Epithelial cell of esophagus (primary cell): Measurements from ENCODE around the gene GNAT1.

Experiments used
- DNase-seq: peaks from one replicate; pipeline ENCODE4 v3.0.0; 2010; ENCODE audit warnings: low read depth
- H3K4me3 ChIP-seq: 2 replicates; pipeline ENCODE4 v1.5.1; 2011; ENCODE audit warnings: mild to moderate bottlenecking, low read length, control low read depth
- CTCF ChIP-seq: IDR thresholded peaks from 2 replicates; pipeline ENCODE4 v1.5.1; 2011; ENCODE audit warnings: low read depth, mild to moderate bottlenecking, low read length, control low read depth, inconsistent platforms; ENCODE audit not compliant: insufficient read depth; ENCODE audit errors: missing control alignments

GNAT1 gene

GRCh38 chr3:50179710-50180109 lies 11.7 kb upstream of the GNAT1 start:
- no peak for TF ChIP-seq CTCF
- no peak overlapping the region for H3K4me3 ChIP-seq
- no peak for DNase-seq

GRCh38 chr3:50181985-50182384 lies 9.4 kb upstream of the GNAT1 start:
- DNase-seq: no peak
- no peak for TF ChIP-seq CTCF
- H3K4me3 ChIP-seq: no peak overlapping the region

- TF ChIP-seq CTCF: no peak
- no peak for DNase-seq
- no peak overlapping the region for H3K4me3 ChIP-seq
Measured at GRCh38 chr3:50182533-50183099, 8.8 kb upstream of the GNAT1 start.

GRCh38 chr3:50183755-50184154 lies 7.7 kb upstream of the GNAT1 start:
- no peak for TF ChIP-seq CTCF
- no peak overlapping the region for H3K4me3 ChIP-seq
- DNase-seq: no peak

DNA sequence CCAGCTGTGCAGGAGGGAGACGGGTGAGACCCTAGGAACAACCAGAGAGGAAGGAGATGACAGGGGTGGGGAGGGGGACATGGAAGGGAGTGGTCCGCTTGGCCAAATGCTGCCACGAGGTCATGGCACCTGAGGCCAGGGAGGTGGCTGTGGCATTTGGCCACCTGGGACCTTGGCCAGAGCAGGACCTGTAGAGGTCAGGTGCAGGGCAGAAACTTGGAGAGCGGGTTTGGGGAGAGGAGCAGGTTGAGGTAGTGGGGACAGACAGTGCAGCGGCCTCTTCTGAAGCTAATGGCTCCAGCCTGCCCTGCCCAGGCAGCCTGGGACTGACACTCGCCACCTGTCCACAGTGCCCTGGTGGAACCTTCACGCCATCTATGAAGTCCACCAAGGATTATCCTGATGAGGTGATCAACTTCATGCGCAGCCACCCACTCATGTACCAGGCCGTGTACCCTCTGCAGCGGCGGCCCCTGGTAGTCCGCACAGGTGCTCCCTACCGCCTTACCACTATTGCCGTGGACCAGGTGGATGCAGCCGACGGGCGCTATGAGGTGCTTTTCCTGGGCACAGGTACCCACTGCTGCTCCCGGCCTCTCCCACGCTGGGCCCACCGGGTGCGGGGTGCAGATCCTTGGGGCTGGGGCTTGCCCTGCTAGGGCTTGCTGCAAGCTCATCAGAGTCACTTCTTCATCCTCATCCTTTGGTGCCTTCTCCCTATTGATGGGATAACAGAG lies 7.0 kb upstream of the GNAT1 start:
- no peak overlapping the region for H3K4me3 ChIP-seq
- TF ChIP-seq CTCF: no peak
- no peak for DNase-seq

GRCh38 chr3:50185230-50185629 lies 6.2 kb upstream of the GNAT1 start:
- no peak for DNase-seq
- H3K4me3 ChIP-seq: no peak overlapping the region
- no peak for TF ChIP-seq CTCF

GRCh38 chr3:50186096-50186495 lies 5.3 kb upstream of the GNAT1 start:
- DNase-seq: no peak
- no peak for TF ChIP-seq CTCF
- H3K4me3 ChIP-seq: no peak overlapping the region
